GM21447 (cell line): ENCODE data around the gene NMNAT2.
"Not testable (repeated sequence)": the region's sequence is repeated elsewhere in the genome, so short reads cannot be mapped to it uniquely, and the experiment has no call there.

ENCODE experiments used
- ATAC-seq: cut with Tn5 transposase; IDR thresholded peaks from one replicate; pipeline ENCODE4 v1.9.1; 2021; ENCODE audit not compliant: unreplicated experiment

NMNAT2 gene

DNA sequence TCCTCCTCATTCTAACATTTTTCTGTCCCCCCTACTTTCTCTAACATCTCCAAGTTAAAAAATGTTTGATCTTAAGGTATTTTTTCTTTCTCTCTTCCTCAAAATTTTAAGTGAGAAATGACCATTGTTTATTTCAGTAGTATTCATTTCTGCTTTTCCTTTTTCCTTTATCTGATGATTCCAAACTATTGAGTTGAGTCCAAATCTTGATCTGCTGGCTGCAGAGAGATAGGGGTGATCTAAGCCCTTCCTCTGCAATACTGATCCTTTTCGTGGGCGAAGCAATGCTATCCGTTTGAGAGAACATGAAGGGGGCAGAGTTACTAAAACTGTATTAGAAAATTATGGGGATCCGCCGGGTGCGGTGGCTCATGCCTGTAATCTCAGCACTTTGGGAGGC, 516 bp upstream of the NMNAT2 start:
- no peak for ATAC-seq

DNA sequence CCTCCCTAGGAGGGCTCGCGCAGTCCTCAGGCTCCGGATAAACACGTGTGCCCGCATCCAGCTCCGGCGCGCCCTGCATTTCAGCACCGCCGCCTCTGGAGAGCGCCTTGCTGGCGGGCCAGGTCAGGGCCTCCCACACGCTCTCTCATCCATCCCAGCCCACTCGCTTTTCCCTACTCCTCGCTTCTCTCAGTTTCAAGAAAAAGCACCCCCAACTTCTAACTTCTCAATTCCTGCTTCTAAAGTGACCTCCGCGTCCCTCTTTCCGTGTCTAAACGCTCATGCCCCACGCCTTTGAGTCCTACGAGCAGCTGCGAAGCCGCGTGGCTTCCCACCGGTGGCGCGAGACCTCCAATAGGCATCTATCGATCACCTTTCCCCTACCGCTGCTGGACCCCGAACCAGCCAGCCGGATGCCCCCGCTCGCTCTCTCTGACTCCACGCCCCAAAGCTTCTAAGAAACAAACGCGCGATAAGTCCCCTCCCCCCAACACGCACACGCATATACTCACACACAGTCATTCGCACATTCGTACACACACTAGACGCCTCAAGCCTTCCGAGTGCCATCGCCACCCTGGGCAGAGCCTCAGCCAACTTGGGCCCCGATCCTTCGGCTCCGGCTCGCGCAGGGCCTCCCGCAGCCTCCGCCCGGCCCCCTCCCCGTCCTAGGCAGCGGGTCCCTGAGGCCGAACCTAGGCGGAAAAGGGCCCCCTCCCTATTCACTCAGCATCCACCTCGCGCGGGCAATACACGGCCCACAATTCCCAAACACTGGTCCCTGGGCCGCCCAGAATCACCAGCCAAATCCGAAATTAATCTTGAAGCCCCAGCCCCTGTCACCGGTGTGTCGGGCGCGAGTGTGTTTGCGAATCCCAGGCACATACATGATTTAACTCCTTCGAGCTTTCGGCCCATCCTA, 1.1 kb downstream of the NMNAT2 start:
- no peak for ATAC-seq

DNA sequence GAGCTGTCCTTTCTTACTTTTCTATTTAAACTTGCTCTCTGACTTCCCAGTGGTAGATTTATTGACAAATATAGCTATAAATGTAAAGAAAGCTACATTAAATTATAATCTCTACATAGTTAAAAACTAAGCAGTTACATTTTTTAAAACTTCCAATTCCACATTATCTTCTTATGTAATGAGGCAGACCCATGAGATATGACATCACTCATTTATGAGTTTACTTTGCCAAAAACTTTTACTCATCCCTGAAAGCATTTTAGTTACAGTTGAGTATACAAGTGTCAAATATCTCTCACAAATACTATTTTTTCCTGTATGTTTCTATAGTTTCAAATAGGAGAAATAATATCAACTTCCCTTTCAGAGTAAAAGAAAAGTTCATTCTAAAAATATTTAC, 3.8 kb downstream of the NMNAT2 start:
- no peak for ATAC-seq

DNA sequence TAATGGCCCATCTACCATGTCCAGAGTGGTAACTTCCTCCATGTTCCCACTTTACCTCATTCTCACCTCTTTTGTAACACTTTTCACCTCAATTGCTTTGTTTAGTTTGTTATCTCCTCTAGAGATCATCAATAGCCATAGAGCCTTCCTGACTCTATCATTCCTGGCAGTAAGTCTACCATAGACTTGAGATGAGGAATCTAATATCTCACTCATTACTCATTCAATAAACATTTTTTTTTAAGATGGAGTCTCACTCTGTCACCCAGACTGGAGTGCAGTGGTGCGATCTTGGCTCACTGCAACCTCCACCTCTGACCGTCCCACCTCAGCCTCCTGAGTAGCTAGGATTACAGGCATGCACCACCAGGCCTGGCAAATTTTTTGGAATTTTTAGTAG, 7.1 kb downstream of the NMNAT2 start:
- ATAC-seq = no peak

DNA sequence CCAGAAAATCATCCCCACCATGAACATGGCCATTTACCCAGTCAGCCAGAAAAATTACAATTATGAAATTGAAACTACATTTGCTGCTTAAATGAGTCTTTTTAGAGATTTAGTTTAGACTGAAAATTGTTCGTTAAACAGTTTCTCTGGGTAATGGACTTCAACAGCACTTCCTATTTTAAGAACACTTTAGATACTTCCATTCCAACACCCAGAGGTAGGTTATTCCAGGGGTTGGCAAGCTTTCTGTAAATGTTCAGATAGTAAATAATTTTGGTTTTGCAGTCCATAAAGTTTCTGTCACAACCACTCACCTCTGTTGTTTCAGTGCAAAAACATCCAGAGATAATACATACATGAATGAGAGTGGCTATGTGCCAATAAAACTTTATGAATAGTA, 10.2 kb downstream of the NMNAT2 start:
- ATAC-seq = no peak

DNA sequence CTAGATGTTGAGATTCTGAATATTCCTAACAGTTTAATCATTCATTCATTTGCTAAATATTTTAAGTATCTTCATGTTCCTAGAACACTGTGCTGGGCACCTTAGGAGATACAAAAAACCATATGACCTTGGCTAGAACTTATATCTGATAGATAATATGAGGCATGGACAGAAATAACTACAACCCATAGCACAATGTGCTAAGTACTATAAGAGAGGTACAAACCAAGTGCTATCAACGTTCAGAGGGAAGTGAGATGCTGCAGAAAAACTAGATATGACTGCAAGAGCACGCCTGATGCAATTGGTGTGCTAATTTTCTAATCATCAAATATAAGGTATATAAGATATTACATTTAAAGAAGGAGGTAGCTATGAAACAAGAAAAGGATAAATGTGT, 10.7 kb downstream of the NMNAT2 start:
- no peak for ATAC-seq

DNA sequence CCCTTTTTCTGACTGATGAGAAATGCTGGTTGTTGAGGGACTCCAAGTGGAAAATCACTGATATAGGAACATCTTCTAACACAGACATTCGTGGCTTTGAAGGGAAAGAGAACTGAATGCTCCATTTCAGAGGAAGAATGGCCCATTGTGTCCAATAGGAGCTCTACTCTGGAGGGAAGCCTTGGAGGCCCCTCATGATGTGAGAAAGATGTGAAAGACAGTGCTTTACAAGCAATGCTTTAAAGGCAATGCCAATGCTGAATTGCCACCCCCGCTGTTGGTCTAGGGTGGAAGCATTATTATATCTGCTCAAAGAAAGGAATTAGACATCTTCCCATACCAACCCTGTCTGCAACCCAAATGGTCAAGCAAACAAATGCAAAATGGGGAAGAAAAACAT, 13.7 kb downstream of the NMNAT2 start:
- ATAC-seq = no peak

DNA sequence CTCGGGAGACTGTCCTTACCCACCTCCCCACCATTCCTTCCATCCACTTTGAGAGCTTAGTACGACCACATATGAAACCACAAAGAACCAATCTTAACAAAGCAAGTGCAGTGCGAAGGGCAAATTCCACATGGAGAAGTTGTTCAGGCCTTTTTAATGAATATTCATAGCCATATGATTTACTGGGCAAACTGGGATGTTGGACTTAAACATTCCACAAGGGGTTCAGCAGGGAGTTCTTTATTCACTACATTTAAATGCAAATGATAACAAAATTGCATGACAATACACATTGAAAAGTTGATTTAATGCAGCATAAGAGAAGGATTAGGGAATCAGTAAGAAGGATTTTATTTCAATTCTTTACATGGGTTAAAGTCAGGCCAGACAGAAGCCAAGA, 14.7 kb downstream of the NMNAT2 start:
- ATAC-seq = no peak

DNA sequence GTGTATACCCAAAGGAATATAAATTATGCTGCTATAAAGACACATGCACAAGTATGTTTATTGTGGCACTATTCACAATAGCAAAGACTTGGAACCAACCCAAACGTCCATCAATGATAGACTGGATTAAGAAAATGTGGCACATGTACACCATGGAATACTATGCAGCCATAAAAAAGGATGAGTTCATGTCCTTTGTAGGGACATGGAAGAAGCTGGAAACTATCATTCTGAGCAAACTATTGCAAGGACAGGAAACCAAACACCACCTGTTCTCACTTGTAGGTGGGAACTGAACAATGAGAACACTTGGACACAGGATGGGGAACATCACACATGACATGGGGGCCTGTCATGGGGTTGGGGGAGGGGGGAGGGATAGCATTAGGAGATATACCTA, 16.6 kb downstream of the NMNAT2 start:
- ATAC-seq = not testable (repeated sequence)

DNA sequence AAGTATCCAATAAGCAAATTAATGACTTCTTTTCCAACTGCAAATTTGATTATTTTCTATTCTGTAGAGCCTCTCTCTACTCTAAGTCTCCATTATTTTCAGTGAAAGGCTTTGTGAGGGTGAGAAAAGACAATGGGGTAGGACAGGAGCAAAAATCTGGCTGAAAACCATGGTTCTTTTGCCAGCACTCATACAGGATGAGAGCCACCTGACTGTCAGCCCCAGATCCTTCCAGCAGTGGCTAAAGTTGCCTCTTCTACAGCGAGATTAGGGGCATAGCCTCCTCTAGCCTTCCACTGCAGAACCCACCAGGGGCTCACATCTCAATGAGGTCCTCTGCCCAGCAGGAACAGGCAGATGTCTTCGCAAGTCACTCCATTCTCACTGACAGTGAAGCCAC, 23.7 kb downstream of the NMNAT2 start:
- no peak for ATAC-seq

DNA sequence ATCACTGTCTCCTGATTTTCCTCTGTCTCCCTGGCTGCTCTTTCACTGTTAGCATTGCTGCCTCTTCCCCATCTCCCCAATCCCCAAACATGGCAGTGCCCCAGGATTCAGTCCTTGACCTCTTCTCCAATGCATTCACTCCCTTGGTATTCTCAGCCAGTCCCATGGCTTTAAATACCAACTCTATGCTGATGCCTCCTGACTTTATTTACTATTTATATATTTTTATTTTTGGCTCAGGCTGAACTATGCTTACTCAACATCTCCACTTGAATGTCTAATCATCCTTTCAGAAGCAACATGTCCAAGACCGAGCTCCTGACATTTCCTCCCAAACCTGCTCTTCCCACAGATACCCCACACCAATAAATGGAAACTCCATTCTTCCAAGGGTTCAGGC, 26.3 kb downstream of the NMNAT2 start:
- no peak for ATAC-seq

DNA sequence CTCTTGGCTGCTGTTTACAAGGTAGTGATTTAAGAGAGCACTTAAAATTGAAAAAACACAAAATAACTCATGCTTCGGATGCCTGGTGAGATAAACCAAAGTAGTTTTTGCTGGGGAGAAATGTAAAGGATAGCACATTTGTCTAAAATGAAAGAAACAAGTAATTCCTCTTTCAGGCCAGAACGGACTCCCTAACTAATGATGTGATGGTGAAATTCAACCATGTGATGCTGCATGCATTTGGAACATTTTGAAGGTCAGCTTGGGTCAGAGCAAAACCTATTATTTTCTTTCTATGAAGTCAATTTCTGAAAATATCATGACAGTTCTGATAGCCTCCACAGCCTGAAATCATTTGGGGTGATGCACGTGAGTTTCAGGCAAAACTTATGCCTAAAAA, 27.6 kb downstream of the NMNAT2 start:
- ATAC-seq = no peak

DNA sequence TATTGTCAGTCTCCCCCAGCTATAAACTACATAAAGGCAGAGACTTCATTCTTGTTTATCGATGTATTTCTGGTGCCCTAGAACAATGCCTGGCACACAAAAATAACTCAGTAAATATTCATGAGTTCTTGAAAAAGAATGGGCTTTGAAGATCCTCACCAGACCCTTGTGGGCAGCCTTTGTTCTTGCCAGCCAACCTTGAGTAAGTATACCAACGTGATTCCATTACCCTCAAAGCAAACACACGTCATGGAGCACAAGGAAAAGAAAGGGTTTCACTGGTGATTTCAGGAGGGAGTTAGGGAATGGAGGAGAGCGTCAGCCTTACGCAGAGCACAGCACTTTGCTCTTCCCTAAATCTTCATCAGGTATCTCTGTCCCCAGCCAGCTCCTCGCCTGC, 29.4 kb downstream of the NMNAT2 start:
- no peak for ATAC-seq

DNA sequence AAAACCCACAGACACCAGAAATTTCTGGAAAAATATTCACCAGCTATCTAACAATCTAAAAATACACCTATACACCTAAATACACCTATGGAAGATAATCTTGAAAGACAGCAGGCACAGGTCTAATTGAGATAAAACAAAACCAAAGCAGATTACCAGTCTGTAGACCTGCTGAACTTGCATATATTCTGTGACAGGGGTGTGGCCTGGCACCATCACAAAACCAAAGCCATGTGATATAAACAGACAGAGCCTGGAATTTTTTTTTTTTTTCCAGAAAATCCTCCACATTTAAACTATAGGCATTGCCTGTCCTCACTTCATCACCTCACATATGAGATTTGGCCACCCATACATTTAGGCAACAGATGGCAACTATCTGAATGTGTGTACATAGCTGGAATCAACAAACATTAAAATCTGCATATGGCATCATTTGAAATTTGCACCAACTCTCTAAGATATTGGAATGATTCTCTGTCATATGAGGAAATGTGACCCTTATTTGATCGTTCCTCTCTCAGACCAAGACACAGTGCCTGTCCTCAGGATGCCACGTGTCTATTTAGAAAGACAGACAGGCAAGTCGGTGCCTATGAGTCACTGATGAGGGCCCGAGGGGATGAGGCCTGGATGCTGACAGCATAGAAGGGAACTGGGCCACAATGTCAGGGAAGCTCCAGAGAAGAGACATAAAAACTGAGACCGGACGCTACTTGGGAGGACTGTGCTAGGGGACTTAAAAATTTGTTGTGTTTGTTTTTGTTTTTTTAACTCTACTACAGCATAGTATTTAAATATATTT, 32.6 kb downstream of the NMNAT2 start:
- ATAC-seq = no peak

DNA sequence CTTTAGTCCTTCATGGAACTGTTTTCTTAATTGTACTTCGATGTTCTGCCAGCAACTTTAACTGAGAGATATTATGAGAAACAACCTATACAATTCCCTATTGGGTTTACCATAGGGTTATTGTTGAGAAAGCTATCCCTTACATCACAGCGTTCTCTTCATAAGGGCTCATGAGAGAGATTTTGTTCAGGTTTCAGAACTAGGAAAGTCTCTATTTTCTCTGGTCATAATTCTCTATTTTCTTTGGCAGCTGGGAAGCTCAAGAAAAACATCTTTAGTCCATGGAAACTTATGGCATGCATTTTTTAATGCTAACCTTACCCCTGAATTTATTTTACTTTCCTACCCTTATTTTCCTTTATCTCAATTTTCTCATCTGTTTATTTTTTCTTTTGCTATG, 38.2 kb downstream of the NMNAT2 start:
- no peak for ATAC-seq

DNA sequence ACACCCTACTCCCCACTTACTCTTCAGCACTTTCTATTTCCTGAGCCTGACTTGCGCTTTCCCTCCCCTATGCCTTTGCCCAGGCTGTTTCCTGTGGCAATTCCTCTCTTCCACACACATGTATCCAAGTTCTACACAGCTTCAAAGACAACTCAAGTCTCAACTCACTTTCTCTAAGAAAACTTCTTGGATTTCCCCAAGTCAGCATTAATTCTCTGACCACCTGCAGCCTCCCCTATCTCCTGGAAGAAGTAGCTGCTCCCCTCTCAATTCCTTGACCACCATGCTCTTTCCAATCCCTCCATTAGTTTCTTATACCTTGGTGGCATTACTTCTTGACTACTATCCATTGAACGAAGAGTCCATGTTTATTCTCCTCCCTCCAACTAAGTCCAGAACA, 42.8 kb downstream of the NMNAT2 start:
- ATAC-seq = no peak

DNA sequence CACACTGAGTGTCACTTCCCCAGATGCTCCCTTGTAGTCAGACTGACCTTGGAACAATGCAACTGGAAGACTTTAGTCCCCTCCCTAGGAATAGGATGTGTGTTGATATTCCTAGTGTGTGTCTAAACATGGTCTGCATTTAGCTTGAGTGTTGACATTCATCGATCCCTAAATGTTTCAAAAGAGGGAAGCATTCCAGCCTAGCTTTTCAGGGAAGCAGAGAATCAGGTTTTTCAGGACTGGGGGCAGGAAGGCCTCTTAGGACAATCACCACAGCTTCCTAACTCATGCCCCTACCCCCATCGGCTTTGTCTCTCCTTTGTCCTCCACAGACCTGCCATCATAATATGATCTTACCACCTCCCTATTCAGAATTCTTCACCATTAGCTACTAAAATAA, 43.4 kb downstream of the NMNAT2 start:
- ATAC-seq = no peak

DNA sequence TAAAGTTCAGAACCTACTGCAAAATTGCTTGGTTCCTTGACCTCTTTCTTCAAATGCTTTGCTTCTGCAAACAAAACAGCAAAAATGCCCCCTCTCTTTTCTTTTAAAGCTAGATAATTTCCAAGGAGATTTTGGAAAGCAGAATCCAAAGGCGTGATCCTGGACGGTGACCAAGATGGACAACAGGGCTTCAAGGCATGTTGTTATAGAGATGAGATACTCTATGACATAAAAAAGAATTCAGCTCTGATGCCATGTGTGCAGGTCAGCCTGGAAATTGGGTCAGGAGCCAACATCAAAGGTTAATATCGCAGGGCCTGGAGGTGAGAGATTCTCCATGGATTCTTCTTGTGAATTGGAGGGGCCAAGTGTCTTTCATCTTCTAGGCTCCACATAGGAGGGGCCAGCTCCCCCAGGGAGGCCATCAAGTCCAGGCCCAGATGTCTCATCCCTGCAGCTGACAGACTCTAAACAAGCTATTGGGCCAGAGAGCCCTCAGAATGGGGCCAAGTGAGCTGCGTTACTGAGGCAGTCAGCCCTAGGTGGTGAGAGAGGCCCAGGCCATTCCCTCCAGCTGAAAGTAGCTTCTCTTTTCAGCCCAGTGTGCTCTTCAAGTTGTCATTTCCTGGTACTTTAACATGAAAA, 45.5 kb downstream of the NMNAT2 start:
- no peak for ATAC-seq

DNA sequence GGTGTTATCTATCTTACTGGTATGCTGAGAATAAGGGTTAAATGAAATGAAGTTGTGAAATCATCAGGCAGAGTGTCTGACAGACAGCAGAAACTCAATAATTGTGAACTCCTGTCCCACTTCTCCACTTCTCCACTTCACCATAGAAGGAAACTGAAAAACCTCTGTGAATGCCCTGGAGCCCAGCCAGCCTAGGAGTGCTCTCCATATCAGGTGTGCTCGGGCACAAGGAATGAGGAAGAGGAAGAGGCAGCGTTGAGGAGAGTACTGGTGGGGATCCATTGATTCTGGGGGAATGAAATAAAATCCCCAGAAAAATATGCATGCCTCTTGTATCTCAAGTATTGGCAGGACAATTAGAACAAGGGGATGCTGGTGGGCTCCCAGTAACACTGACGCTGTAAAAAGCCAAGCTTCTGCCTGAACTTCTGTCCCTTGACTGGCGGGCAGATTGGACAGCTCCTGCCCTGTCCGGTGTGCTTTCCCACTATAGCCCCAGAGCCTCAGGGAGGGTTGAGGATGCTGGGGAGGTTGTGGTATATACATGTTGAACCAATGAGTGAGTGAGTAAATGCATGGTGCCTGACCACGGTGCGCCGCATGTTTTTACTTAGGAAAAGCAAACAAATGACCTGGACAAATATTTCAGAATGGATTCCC, 47.7 kb downstream of the NMNAT2 start:
- ATAC-seq = no peak

DNA sequence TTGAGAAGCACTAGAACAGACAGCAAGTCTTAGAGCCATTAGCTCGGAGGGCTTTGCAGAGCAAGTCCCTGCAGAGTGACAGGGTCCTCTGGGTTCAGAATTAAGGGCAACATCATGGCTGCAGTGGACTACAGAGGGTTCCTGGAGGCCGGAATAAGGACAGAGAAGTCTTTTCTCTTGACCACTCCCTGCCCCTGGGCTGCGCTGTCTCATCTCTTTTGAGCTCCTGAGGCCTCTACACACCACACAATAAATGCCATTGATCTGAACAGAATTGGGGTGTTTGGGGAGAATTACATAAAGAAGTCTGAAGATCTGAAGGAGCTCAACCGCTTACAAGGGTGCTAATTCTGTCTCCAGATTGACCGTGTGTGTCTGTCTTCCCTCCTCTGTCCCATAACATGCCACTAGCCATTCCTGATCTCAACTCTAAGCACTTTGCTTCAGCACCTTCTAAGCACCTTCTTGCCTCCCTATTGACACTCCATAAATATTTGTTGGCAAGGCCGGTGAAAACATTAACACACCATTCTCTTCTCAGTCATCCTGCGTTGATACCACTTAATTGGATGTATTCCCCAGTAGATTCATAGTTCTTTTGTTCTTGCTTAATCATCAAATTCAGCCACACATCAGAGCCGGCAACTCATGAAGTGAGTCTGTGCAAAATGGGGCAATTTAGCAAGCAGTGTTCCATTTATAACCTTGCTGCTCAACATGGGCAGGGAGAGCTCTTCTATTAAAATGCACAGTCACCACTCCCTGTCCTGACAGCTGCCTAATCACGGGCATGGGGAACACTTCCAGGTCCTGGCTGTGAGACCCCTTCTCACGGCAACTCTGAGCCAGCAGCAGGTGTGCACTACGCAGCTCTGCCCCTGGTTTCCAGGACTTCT, 49.7 kb downstream of the NMNAT2 start:
- no peak for ATAC-seq
